Activated T-cell treated with anti-CD3 and anti-CD28 coated beads, Interleukin-2, amount 50 U/mL, for 24 hours (primary cell): ENCODE data around the gene MYO7B.

Experiments
- DNase-seq: peaks from one replicate; pipeline ENCODE4 v3.0.0-alpha.2; 2020
- H3K27ac Mint-ChIP-seq: 2 replicates; pipeline ENCODE4 v1.8.0; 2020; ENCODE audit warnings: mild to moderate bottlenecking, mixed read lengths
- H3K27me3 Mint-ChIP-seq: 2 replicates; pipeline ENCODE4 v1.8.0; 2020; ENCODE audit warnings: mixed read lengths
- H3K36me3 Mint-ChIP-seq: 2 replicates; pipeline ENCODE4 v1.8.0; 2020; ENCODE audit warnings: low read depth, mixed read lengths
- H3K4me1 Mint-ChIP-seq: 2 replicates; pipeline ENCODE4 v1.8.0; 2020; ENCODE audit warnings: low read depth, mixed read lengths
- H3K4me3 Mint-ChIP-seq: 2 replicates; pipeline ENCODE4 v1.8.0; 2020; ENCODE audit warnings: mild to moderate bottlenecking, moderate library complexity, mixed read lengths
- H3K9me3 Mint-ChIP-seq: 2 replicates; pipeline ENCODE4 v1.8.0; 2020; ENCODE audit warnings: mixed read lengths

Gene MYO7B

GRCh38 chr2:127646487-127647241 is 111.2 kb downstream of the MYO7B start:
- Mint-ChIP-seq H3K27ac (no peak overlapping the region), H3K9me3 (no peaks in the 10 kb centered on the region), H3K36me3 (no peaks in the 10 kb centered on the region), H3K27me3 (no peaks in the 10 kb centered on the region), H3K4me1 (peaks cover 16% of the 10 kb centered on the region), H3K4me3 (no peak overlapping the region)
- no peak for DNase-seq

GRCh38 chr2:127647242-127648190 is 112.0 kb downstream of the MYO7B start:
- no peaks in the 10 kb centered on the region for H3K9me3 Mint-ChIP-seq
- peaks cover 13% of the 10 kb centered on the region for H3K4me1 Mint-ChIP-seq
- no peak overlapping the region for H3K27ac Mint-ChIP-seq
- H3K27me3 Mint-ChIP-seq: no peaks in the 10 kb centered on the region
- no peak overlapping the region for H3K4me3 Mint-ChIP-seq
- H3K36me3 Mint-ChIP-seq: no peaks in the 10 kb centered on the region
- DNase-seq: no peak

- Mint-ChIP-seq H3K4me1 (peaks cover 12% of the 10 kb centered on the region), H3K4me3 (no peak overlapping the region), H3K27me3 (no peaks in the 10 kb centered on the region), H3K9me3 (no peaks in the 10 kb centered on the region), H3K36me3 (no peaks in the 10 kb centered on the region), H3K27ac (no peak overlapping the region)
- DNase-seq: no peak
These were observed 112.8 kb downstream of the MYO7B start for GRCh38 chr2:127648321-127648720.

GRCh38 chr2:127649100-127649611 is 113.7 kb downstream of the MYO7B start:
- H3K4me1 Mint-ChIP-seq: peaks cover 11% of the 10 kb centered on the region
- H3K27me3 Mint-ChIP-seq: no peaks in the 10 kb centered on the region
- no peak overlapping the region for H3K4me3 Mint-ChIP-seq
- H3K36me3 Mint-ChIP-seq: no peaks in the 10 kb centered on the region
- H3K9me3 Mint-ChIP-seq: no peaks in the 10 kb centered on the region
- no peak overlapping the region for H3K27ac Mint-ChIP-seq
- no peak for DNase-seq

- no peak overlapping the region for H3K4me3 Mint-ChIP-seq
- H3K36me3 Mint-ChIP-seq: no peaks in the 10 kb centered on the region
- peak; percentile 88 for DNase-seq
- peak overlapping the region; percentile 69 for H3K27ac Mint-ChIP-seq
- H3K4me1 Mint-ChIP-seq: peaks cover 11% of the 10 kb centered on the region
- H3K27me3 Mint-ChIP-seq: no peaks in the 10 kb centered on the region
- no peaks in the 10 kb centered on the region for H3K9me3 Mint-ChIP-seq
These were observed 114.2 kb downstream of the MYO7B start for GRCh38 chr2:127649684-127650040.

GRCh38 chr2:127650041-127650784 is 114.7 kb downstream of the MYO7B start:
- Mint-ChIP-seq H3K36me3 (no peaks in the 10 kb centered on the region), H3K27me3 (no peaks in the 10 kb centered on the region), H3K27ac (no peak overlapping the region), H3K4me1 (peaks cover 11% of the 10 kb centered on the region), H3K9me3 (no peaks in the 10 kb centered on the region), H3K4me3 (no peak overlapping the region)
- no peak for DNase-seq

- H3K9me3 Mint-ChIP-seq: no peaks in the 10 kb centered on the region
- H3K36me3 Mint-ChIP-seq: no peaks in the 10 kb centered on the region
- no peak overlapping the region for H3K4me3 Mint-ChIP-seq
- DNase-seq: no peak
- H3K27ac Mint-ChIP-seq: no peak overlapping the region
- H3K4me1 Mint-ChIP-seq: peaks cover 11% of the 10 kb centered on the region
- no peaks in the 10 kb centered on the region for H3K27me3 Mint-ChIP-seq
These were observed 115.4 kb downstream of the MYO7B start for GRCh38 chr2:127650785-127651380.

- no peaks in the 10 kb centered on the region for H3K36me3 Mint-ChIP-seq
- no peaks in the 10 kb centered on the region for H3K27me3 Mint-ChIP-seq
- H3K27ac Mint-ChIP-seq: no peak overlapping the region
- H3K9me3 Mint-ChIP-seq: no peaks in the 10 kb centered on the region
- peaks cover 11% of the 10 kb centered on the region for H3K4me1 Mint-ChIP-seq
- H3K4me3 Mint-ChIP-seq: no peak overlapping the region
- DNase-seq: no peak
These were observed 115.9 kb downstream of the MYO7B start for GRCh38 chr2:127651381-127651809.

- Mint-ChIP-seq H3K27me3 (no peaks in the 10 kb centered on the region), H3K4me1 (peaks cover 9% of the 10 kb centered on the region), H3K27ac (no peak overlapping the region), H3K4me3 (no peak overlapping the region), H3K36me3 (no peaks in the 10 kb centered on the region), H3K9me3 (no peaks in the 10 kb centered on the region)
- no peak for DNase-seq
These were observed 116.6 kb downstream of the MYO7B start for GRCh38 chr2:127651971-127652550.

- H3K4me3 Mint-ChIP-seq: no peak overlapping the region
- peaks cover 9% of the 10 kb centered on the region for H3K4me1 Mint-ChIP-seq
These were observed 117.4 kb downstream of the MYO7B start for GRCh38 chr2:127652786-127653357.

GRCh38 chr2:127653421-127654083 is 118.1 kb downstream of the MYO7B start:
- no peak overlapping the region for H3K4me3 Mint-ChIP-seq
- H3K4me1 Mint-ChIP-seq: peaks cover 6% of the 10 kb centered on the region
- DNase-seq: no peak
- no peaks in the 10 kb centered on the region for H3K9me3 Mint-ChIP-seq
- H3K27ac Mint-ChIP-seq: no peak overlapping the region
- H3K36me3 Mint-ChIP-seq: no peaks in the 10 kb centered on the region
- H3K27me3 Mint-ChIP-seq: peaks cover 3% of the 10 kb centered on the region

More at GRCh38 chr2:127652786-127653357, 117.4 kb downstream of the MYO7B start:
- no peaks in the 10 kb centered on the region for H3K9me3 Mint-ChIP-seq
- peaks cover 2% of the 10 kb centered on the region for H3K27me3 Mint-ChIP-seq
- no peak for DNase-seq
- no peaks in the 10 kb centered on the region for H3K36me3 Mint-ChIP-seq
- H3K27ac Mint-ChIP-seq: no peak overlapping the region

- Mint-ChIP-seq H3K4me1 (peaks cover 4% of the 10 kb centered on the region), H3K36me3 (no peaks in the 10 kb centered on the region), H3K27me3 (peaks cover 8% of the 10 kb centered on the region), H3K4me3 (no peak overlapping the region), H3K27ac (no peak overlapping the region), H3K9me3 (no peaks in the 10 kb centered on the region)
- no peak for DNase-seq
These were observed 118.8 kb downstream of the MYO7B start for GRCh38 chr2:127654084-127654837.

GRCh38 chr2:127654838-127655175 is 119.3 kb downstream of the MYO7B start:
- Mint-ChIP-seq H3K9me3 (no peaks in the 10 kb centered on the region), H3K4me1 (no peaks in the 10 kb centered on the region), H3K27ac (no peak overlapping the region), H3K36me3 (no peaks in the 10 kb centered on the region), H3K4me3 (no peak overlapping the region), H3K27me3 (peaks cover 8% of the 10 kb centered on the region)
- no peak for DNase-seq
